Esophagus squamous epithelium (tissue), 5 donors: ENCODE data around the gene SMKR1. TPM values are rescaled to one million over a fixed set of nuclear protein-coding genes. Genes with fewer than 3 reads are reported as not detected.

Source experiments
- DNase-seq: peaks from one replicate; lab custom pipeline; 2025; lab: John Stamatoyannopoulos, UW
- H3K27ac ChIP-seq, 4 donors: fragments of 200-600 bp; sonication (generic); one replicate each; pipeline ENCODE4 v1.5.1; 2016 to 2019; ENCODE audit warnings: mild to moderate bottlenecking in 1 of 4
- H3K27me3 ChIP-seq, 4 donors: fragments of 200-600 bp; sonication (generic); 1 replicate in 3 of 4; 2 replicates in 1 of 4; pipeline versions ENCODE4 v1.5.1 to v1.6.0; 2017 to 2021; ENCODE audit warnings: antibody characterized with exemption in 1 of 4
- H3K36me3 ChIP-seq, 3 donors: fragments of 200-600 bp; sonication (generic); one replicate each; pipeline ENCODE4 v1.5.1; 2016 to 2019
- H3K4me1 ChIP-seq, 3 donors: fragments of 200-600 bp; sonication (generic); one replicate each; pipeline ENCODE4 v1.5.1; 2017 to 2019
- H3K4me3 ChIP-seq, 4 donors: fragments of 200-600 bp; sonication (generic); 1 replicate in 3 of 4; 2 replicates in 1 of 4; pipeline ENCODE4 v1.5.1; 2016 to 2019; ENCODE audit warnings: mild to moderate bottlenecking in 2 of 4, moderate library complexity in 1 of 4
- H3K9me3 ChIP-seq, 3 donors: fragments of 200-600 bp; sonication (generic); one replicate each; pipeline ENCODE4 v1.5.1; 2016 to 2019
- CTCF ChIP-seq, 6 experiments: fragments of 450-650 bp in 4 of 6; fragments of 200-600 bp in 2 of 6; sonication (generic) in 2 of 6; IDR thresholded peaks; one replicate each; pipeline ENCODE4 v1.5.1; 2016 to 2019; ENCODE audit warnings: antibody characterized with exemption in 6 of 6, mild to moderate bottlenecking in 4 of 6, moderate library complexity in 4 of 6
- POLR2A ChIP-seq, 4 donors: fragments of 450-650 bp; IDR thresholded peaks; one replicate each; pipeline ENCODE4 v1.6.1; 2017; ENCODE audit warnings: antibody characterized with exemption in 4 of 4, mild to moderate bottlenecking in 4 of 4, moderate library complexity in 3 of 4
- WGBS, 2 donors: methylation state at CpG; one replicate each; pipeline ENCODE4 v1.1.5; 2018; 5-methylcytosine and 5-hydroxymethylcytosine counted together
- intact Hi-C: fragments of 100-400 bp; cut with DNase I; formaldehyde crosslinking; loops from one replicate; pipeline ENCODE4 v1.15.0; 2022
- total RNA-seq, 4 donors: library from RNA; depleted of rRNA; stranded (reverse); fragments of >200 nt; gene quantifications; one replicate each; pipeline ENCODE4 v1.1.0, GENCODE V29; 2016
- donor health status: DM: yes; HTN: yes; CAD: no.

Gene SMKR1
- total RNA-seq, 4 donors from 2014 or later = 1.7 TPM; not detected in 3

- no peak for DNase-seq
- TF ChIP-seq POLR2A (IDR thresholded peaks at IDR 0.05) (no peak), CTCF (IDR thresholded peaks at IDR 0.05) (no peak)
- Histone ChIP-seq H3K9me3 (no peaks in the 10 kb centered on the region), H3K4me3 (no peak overlapping the region), H3K4me1 (no peaks in the 10 kb centered on the region), H3K27me3 (peaks cover 0 to 20% (median 0%) of the 10 kb centered on the region in 4 donors), H3K36me3 (no peaks in the 10 kb centered on the region), H3K27ac (no peak overlapping the region)
- intact Hi-C loops = no loop called here
Observed at GRCh38 chr7:129538790-129539189, 36.5 kb downstream of the SMKR1 start.

GRCh38 chr7:129540340-129540739 lies 38.0 kb downstream of the SMKR1 start:
- TF ChIP-seq POLR2A (IDR thresholded peaks at IDR 0.05) = no peak
- no peak for TF ChIP-seq CTCF (IDR thresholded peaks at IDR 0.05)
- 70 to 79% methylated on average over 7 to 10 of the region's 10 CpGs for WGBS, 2 donors
- no peak for DNase-seq
- H3K36me3 ChIP-seq = no peaks in the 10 kb centered on the region
- H3K27me3 ChIP-seq = peaks cover 0 to 25% (median 0%) of the 10 kb centered on the region in 4 donors
- no peak overlapping the region for H3K4me3 ChIP-seq
- H3K27ac ChIP-seq = no peak overlapping the region
- intact Hi-C loops = no loop called here
- H3K4me1 ChIP-seq = no peaks in the 10 kb centered on the region
- H3K9me3 ChIP-seq = no peaks in the 10 kb centered on the region

- no peaks in the 10 kb centered on the region for H3K4me1 ChIP-seq
- H3K36me3 ChIP-seq = no peaks in the 10 kb centered on the region
- WGBS, 2 donors = 81% methylated on average over 5 of the region's 5 CpGs
- no peak for DNase-seq
- no peak overlapping the region for H3K4me3 ChIP-seq
- H3K27ac ChIP-seq = no peak overlapping the region
- intact Hi-C loops = no loop called here
- no peak for TF ChIP-seq CTCF (IDR thresholded peaks at IDR 0.05)
- peaks cover 0 to 25% (median 0%) of the 10 kb centered on the region in 4 donors for H3K27me3 ChIP-seq
- H3K9me3 ChIP-seq = no peaks in the 10 kb centered on the region
Observed at GRCh38 chr7:129544700-129545099, 42.4 kb downstream of the SMKR1 start.

- H3K36me3 ChIP-seq = no peaks in the 10 kb centered on the region
- TF ChIP-seq CTCF (IDR thresholded peaks at IDR 0.05) (no peak), POLR2A (IDR thresholded peaks at IDR 0.05) (no peak)
- intact Hi-C loops = no loop called here
- H3K27ac ChIP-seq = no peak overlapping the region
- no peaks in the 10 kb centered on the region for H3K9me3 ChIP-seq
- H3K27me3 ChIP-seq = peaks cover 0 to 32% (median 0%) of the 10 kb centered on the region in 4 donors
- no peak overlapping the region for H3K4me3 ChIP-seq
- 51 to 56% methylated on average over 13 of the region's 13 CpGs for WGBS, 2 donors
- H3K4me1 ChIP-seq = peaks cover 0 to 8% (median 3%) of the 10 kb centered on the region in 3 donors
- no peak for DNase-seq
Observed at GRCh38 chr7:129550693-129551360, 48.5 kb downstream of the SMKR1 start.

- no peak overlapping the region for H3K4me3 ChIP-seq
- TF ChIP-seq POLR2A (IDR thresholded peaks at IDR 0.05) (no peak), CTCF (IDR thresholded peaks at IDR 0.05) (no peak)
- intact Hi-C loops = no loop called here
- WGBS, 2 donors = 16 to 28% methylated on average over 13 of the region's 13 CpGs
- no peak overlapping the region for H3K27ac ChIP-seq
- no peaks in the 10 kb centered on the region for H3K9me3 ChIP-seq
- H3K27me3 ChIP-seq = peaks cover 0 to 59% (median 0%) of the 10 kb centered on the region in 4 donors
- no peak for DNase-seq
- H3K4me1 ChIP-seq = peaks cover 0 to 8% (median 3%) of the 10 kb centered on the region in 3 donors
- no peaks in the 10 kb centered on the region for H3K36me3 ChIP-seq
Observed at GRCh38 chr7:129553899-129554461, 51.6 kb downstream of the SMKR1 start.
